Anterior cingulate cortex (tissue), 58 donors: Measurements from ENCODE around the gene RTN4RL1.
A peak's percentile ranks its signal among the peaks of the same experiment; 100 is the strongest.

ENCODE experiments used
- DNase-seq, 58 donors: peaks; one replicate each; lab custom pipeline; 2025; lab: John Stamatoyannopoulos, UW

Gene RTN4RL1

DNA sequence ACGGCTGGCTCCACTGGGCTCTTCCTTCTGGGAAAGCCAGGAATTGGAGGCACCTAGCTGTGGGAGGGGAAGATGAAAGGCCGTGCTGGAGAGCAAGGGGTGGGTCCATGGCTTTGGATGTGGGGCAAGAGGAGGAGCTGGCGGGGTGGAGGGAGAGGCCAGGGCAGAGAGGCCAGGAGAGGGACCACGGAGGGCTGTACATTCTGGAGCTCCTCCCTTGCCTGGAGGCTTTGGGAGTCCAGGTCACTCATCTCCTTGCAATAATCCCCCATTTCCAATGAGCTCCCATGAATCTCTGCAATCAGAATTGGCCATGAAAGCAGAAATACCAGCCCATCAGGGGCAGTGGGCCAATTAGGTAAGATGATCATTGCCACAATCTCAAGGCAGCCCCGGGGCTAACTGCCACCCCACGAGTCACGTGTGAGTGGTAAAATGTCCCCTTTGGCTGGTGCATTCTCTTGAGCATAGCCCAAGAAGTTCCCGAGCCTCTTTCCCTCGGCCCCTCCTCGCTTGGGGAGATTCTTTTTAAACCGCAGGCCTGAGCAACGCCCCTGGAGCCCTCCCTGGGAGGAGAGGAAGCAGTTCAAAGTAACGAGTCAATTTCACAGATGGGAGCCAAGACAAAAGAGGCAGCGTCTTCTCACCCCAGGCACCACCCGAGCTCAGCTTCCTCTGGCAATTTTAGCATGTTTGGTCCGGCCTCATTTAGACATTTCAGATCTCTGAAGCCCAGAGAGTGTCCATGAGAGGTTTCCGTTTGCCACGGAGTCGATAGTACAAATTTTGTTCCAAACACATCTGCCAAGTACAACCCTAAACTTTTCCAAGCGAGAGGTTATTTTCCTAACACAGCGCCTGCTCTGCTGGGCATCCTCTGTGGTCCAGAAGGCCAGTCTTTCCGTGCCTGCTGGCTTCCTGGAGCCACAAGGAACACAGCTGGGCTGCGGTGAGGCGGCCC lies 13.4 kb downstream of the RTN4RL1 start:
- DNase-seq = no peak

DNA sequence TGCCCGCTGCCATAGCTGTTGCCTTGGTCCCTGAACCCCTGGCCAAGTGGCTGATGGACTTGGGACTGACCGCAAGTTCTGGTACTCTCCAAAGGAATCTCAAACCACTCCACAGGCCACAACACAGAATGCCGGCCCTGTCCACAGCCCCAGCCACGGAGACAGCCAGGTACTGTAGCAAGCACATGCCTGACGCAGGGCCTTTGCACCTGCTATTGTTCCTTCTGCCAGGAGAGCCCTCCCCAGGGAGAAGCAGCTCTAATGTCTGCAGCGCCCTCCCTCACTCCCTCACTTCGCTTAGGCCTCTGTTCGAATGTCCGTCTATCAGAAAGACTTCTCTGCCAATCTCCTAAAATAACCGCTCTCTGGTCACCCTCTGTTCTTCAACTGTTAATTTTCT lies 15.4 kb downstream of the RTN4RL1 start:
- DNase-seq = no peak

DNA sequence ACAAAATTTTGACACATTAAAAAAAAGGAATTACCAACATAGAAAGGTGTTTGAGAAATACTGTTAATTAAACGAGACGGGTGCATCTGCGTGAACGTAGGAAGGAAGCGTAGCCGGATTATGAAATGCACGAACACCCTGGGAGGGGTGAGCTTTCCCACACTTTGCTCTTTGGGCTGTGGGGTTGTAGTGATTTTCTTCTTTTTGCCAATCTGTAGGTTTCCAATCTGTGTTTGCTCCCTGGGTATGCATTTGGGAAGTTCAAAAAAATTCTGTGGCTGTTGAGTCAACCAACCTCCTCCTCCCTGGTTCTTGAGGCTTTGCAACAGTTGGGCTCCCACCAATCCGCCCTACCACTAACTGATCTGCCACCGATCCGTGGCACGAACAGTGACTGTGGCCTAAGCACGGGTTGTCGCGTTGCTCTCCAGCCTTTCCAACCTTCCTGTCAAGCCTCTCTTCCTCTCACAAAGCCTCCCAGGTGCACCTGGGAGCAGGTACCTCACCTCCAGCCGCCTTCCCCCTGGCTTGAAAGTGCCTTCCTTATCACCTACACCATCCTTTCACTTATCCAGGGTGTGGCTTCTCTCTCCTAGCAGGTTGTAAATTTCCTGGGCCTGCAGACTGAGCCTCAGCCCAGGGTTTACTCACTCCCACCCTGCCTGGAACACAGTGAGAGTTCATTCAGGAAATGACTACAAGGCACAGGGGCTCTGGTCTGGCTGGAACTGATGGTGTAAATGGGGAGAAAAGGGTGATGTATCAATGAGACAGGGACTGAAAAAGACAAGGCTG lies 16.6 kb downstream of the RTN4RL1 start:
- no peak for DNase-seq

DNA sequence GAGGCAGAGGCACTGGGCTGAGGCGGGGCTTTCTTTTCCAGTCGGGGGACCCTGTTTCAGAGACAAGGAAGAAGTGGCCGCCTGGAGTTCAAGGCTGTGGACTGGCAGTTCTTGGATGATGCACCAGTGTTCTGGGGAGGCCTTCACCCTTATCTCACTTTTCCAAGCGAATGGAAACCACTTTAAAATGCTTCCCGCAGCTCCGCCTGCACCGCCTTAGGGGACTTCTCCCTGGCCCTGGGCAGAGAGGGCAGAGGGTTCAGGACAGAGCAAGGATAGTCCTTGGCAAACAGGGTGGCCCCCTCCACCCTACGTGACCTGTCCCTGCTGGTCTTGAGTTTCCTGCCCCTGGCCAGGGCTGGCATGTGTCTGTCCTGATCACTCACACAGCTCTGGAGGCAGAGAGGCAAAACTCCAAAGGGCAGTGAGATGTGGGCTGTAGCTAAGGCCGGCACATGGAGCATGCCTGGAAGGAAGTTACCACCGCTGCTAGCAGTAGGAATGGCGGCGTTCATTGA lies 20.6 kb downstream of the RTN4RL1 start:
- no peak for DNase-seq

DNA sequence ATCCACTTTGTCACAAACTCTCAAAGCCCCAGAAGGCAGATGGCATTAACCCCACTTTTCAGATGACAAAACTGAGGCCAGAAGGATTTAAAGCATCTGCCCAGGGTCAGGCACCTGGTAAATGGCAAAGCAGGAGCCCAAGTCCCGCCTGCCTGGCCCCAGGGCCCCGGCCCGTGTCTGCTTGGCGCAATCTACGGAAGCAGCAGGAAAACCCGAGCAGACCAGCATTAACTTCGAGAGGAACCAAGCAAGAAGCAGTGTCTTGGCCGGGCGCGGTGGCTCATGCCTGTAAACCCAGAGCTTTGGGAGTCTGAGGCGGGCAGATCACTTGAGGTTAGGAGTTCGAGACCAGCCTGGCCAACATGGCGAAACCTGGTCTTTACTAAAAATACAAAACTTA lies 21.6 kb downstream of the RTN4RL1 start:
- DNase-seq = no peak

DNA sequence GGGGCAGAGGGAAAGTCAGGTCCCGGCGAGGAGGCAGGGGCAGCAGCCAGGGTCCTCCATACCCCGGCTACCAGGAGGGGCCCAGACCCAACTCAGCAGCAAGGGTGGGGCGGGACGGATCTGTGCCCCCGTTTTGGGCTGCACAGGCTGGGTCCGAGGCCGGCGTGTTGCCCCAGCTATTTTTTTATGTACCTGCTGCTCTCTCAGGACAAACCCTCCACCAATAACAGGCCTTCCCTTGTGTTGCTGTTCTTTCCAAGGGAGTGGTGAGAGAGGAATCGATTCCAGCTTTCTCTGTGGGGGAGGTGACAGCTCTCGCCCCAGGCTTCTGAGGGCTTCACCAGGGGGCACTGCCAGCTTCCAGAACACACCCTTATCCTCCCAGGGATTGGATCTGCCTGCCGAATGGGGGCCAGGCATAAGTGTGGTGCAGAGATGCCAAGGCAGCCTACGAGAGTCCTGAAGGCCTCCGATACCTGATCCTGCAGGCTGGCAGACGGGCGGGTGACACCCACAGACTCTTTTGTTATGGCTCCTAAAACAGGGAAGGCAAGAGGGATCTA lies 22.3 kb downstream of the RTN4RL1 start:
- peak in 3 of 58 donors; percentile 21 to 45 (median 40) for DNase-seq

DNA sequence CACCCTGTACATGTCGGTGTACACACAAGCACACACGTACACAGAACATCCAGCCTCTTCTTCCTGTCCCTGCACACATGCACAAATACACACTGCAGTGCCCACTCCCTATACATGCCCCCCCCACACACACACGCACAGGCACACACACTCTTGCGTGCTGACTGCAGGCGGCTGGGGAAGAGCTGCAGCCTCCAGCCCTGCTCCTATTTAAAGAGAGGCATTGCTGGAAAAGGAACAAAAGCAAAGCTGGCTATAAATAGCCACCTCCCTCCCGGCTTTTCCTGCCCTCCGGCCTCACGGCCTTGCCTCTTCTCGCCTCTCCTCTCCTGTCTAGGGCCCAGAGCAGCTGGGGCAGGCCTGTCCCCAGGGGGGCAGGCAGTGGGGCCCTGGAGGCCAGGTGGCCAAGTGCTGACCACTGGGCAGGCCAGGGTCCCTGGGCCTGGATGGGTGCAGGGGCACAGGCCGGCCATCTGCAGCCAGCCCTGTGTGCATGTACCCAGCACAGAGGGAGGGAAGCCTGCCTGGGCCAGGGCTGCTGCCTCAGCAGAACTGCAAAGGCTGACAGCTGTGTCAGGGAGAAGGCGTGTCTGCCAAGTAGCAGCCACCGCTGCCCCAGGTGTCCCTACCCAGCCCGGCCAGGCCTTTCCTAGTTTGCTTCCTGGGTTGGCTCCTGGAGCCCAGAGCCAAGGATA lies 25.4 kb downstream of the RTN4RL1 start:
- peak in 40 of 58 donors; percentile 21 to 80 (median 55) for DNase-seq

DNA sequence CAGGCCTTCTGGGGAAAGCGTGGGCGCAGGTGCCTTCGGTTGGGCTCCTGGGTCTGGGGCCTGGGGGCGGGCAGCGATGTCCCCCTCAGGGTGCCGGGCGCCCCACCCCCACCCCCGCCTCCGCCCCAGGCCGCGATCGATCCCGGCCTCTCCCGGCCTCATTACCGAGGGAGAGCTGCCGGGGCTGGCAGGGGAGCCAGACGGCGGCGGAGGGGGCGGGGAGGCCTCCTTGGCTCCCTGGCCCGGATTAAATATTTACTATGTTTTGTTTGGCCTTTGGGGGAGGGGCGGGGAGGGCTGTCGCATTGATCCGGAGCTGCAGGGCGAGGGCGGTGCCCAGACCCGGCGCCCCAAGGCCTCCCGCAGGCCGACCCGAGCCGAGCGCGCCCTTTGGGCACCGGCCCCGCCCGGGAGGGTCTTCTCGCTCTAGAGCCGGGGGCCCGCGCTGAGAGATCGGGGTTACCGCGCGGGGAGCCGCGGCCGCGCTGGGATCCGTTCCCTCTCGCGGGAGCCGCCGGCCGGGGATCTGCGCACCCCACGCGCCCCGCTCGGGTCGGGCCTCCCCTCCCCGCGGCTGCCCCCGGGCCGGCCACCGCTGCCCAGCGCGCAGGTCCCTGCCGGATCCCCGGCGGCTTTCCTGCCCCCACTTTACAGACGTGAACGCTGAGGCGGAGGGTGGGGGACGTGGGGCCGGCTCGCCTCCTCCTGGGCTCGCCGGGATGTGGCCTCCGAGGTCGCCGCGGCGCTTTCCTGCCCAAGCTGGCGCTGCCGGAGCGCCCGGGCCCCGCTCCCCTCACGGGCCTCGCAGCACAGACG lies 27.0 kb downstream of the RTN4RL1 start:
- peak in 1 of 58 donors; percentile 66 for DNase-seq

DNA sequence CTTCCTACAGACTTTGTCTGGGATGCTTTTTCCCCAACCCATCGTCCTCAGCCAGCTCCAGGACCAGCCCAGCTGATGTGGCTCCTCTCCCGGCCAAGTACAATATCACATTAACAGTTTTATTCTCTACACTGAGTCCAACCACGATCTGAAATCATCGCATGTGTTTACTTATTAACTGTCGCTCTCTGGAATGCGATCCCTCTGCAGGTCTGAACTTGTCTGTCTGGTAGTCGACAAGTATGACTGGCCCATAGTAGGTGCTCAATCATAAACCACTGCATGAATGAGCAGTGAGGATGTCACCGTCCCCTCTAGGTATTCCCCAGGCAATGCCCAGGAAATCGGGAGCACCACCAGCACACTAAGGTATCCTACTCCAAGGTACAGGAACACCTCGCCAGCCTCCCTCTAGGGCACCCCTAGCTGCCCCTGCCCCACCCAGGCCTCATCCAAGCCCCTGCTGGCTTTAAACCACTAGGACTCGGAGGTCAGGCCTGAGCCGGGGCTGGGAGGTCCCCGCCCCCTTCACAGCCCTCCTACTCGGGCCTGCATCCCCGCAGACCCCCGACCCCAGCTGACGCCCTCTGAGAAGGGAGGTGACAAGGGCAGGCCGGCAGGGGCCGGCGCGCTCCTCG lies 27.7 kb downstream of the RTN4RL1 start:
- peak in 1 of 58 donors; percentile 66 for DNase-seq

DNA sequence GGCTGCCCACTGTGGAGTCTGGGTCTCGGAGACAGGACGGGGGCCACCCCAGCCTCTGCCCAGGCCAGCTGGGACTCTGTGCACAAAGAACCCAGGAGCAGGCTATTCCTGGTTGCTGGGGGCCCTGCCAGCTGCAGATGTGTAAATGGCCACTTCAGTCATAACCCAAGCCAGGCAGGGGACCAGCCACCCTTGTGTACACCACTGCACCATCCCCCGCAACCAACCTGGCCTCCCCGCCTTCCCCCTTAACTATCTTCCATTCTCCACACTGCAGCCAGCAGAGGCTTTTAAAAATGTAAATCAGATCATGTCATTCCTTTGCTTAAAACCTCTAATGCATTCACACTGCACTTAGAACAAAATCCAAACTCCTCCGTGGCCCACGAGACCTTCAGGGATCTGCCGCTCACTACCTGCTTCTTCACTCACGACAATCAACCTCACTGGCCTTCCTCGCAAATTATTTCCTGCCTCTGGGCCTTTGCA lies 28.3 kb downstream of the RTN4RL1 start:
- no peak for DNase-seq

DNA sequence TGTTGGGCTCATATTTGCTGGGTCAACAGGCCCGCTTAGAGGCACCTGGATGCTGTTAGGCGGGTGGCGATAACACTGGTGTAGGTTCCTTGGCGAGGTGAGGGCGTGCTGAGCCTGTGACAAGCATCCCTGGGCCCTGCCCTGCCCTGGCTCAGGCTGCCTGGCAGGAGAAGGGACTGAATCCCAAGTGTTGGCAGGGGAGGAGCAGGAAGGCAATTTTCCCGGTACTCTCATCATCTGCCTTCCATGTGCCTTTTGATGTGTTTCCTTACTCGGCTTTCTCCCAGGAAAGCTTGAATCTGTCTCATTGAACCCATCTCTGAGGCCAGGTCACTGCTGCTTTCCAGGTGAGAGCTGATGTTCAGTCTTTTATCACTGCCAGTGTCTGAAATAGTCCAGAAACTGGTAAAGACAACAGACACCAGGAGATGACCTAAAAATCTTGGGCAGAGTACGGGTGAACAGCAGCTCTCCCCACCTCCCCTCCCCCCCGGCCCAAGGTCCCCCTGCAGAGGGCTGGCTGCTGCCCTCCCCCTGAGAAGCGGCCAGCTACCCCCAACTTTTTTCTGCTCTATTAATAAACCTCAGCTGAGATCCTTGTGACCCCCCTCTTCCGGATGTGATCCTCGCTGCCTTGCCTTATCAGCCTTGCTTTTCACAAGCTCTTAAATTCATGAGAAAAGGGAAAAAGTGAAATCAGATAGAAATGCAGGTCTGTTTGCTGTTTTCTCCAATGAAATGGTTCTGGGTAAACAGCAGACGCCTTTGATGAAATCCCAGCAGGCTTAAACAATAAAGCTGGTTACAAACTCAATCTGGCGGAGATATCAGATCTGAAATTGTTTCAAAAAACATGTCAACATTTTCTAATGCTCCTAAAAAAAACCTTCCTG lies 29.0 kb downstream of the RTN4RL1 start:
- no peak for DNase-seq

DNA sequence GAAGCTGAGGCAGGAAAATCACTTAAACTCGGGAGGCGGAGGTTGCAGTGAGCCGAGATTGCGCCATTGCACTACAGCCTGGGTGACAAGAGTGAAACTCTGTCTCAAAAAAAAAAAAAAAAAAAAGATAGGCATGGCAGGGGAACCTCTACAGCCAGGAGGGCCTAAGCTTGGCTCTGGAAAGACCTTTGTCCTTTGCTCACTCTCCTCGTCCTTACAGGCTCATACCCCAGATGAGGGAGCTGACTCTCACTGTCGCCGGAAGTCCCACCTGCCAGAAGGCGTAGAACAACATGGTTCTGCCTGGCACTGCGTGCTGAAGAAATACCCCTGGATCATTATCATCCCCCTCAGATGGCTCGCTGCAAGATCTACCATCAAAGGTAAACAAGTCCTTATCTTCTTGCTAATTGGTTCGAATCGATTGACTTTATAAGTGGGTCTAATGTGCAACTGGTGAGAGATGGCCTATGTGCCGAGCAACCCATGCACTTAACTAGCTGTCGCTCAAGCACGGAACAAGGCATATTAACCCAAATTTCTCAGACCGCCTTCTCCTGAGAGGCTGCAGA lies 29.7 kb downstream of the RTN4RL1 start:
- no peak for DNase-seq

DNA sequence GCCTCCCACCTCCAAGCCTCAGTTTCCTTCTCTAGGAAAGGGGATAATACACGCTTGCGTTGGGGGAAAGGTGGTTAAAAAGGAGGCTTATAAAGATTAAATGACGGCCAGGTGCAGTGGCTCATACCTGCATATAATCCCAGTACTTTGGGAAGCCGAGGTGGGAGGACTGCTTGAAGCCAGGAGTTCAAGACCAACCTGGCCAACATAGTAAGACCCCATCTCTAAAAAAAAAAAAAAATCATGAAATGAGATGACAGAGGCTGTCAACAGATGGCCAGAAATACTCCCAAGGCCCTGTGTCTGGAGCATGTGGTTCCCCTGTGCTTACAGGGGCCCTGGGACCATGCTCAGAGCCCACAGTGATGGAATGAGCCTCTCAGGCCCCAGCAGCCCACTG lies 30.4 kb downstream of the RTN4RL1 start:
- no peak for DNase-seq

DNA sequence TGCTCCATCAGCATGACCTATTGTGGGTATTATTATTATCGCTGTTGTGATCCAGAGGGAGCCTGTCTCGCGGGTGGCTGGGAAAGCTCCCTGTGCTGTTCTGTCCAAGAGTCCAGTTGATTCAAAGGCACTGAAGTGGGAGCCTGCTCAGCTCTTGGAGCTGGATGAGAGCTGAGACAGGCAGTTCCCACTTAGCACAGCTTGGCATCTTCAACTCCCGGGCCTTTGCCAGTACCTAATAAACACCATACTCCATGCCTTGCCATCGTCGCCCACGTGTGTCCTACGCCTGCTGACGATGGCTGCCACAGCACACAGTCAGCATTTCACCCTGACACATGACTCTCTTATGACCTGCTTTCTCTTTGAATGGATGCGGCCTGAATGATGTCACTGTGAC lies 32.6 kb downstream of the RTN4RL1 start:
- DNase-seq = peak in 42 of 58 donors; percentile 18 to 87 (median 52)

DNA sequence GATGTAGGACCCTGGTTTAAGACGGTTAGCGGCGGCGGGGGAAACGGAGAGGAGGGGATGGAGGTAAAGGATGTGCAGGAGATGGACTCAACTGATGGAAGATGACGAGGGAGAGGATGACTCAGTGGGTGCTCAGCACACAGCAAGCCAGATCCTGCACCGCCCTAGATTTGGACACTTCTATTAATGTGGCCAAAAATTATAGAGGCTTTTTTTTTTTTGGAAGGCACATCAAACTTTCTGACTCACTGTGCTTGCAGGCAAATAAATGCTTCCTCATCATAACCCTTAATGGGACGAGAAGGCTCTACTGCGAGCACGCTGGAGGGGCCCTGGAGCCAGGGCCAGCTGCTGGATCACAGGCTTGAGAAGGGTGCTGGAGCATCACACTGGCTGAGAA lies 36.0 kb downstream of the RTN4RL1 start:
- DNase-seq = peak in 11 of 58 donors; percentile 12 to 50 (median 37)

DNA sequence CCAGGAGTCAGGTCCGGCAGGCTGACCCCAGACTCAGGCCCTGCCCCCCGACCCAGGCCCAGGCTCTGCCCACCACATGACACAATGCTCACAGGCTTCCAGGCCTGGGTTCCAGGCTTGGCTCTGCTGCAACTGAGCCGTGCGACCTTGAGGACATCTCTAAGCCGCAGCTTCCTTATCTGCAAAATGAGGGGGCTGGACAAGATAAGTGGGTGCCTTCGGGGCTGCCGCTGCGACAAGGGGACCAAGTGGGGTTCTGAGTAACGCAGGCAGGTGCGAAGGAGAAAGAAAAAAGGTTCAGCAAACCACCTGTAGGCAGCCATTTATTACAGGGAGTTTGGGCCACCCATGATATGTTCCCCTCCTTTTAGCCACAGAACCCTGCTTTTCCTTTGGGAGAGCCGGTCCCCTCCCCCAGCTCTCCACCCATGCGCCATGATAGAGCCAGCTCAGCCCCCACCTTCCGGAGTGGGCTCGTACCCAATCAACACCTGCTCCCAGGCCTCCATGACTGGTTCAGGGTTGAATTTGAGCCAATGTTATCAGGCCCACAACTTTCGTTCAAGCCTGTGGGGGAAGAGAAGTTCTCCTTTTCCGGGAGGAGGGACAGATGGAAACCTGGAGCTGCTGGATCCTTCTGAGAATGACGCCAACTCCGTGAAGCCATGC lies 38.2 kb downstream of the RTN4RL1 start:
- DNase-seq = peak in 19 of 58 donors; percentile 17 to 75 (median 42)

DNA sequence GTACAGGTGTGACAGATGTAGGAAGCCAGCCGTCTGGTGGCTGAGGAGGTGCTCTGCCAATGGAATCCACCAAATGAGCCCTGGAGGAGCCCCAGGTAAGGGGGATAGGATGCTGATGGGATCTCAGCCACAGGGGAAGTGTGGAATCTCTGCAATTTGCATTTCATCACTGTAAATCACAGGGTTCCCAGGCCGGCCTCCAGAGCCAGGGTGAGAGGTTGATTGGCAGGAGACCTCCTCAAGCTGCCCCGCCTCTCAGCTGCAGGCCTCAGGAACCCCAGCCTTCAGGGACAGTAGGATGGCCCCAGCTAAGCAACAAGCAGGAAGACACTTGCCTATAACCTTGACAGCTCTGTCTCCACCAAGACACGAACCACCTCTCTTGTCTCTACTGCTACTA lies 39.4 kb downstream of the RTN4RL1 start:
- DNase-seq = no peak
